ENCODE measurements around the gene DDX51. TPM values are rescaled to one million over a fixed set of nuclear protein-coding genes. Genes with fewer than 3 reads are reported as not detected.

Gene DDX51
- total and polyA plus RNA-seq, 2 of the 4 experiments (the other 2 are of a cell fraction): 3.8 to 14.5 TPM

- ATAC-seq (ENCODE audit: low read depth) (no peak), DNase-seq (no peak)
- peaks cover 9 to 30% of the 10 kb centered on the region in 2 experiments for H3K79me1 ChIP-seq (ENCODE audit: low read depth in 1 of 2, low read length in 2 of 2)
- intact Hi-C loops (cut with micrococcal nuclease) (no loop called here), in situ Hi-C loops (cut with MboI; ENCODE audit: low sequenced_read_pairs) (no loop called here), dilution Hi-C loops (cut with HindIII; ENCODE audit: low sequenced_read_pairs, unreplicated experiment) (no loop called here)
- no peak overlapping the region for H3K18ac ChIP-seq (ENCODE audit: low read depth, low read length)
- no peak overlapping the region for H4K5ac ChIP-seq (ENCODE audit: low read depth, low read length)
- no peak overlapping the region for H3K14ac ChIP-seq (replicated peaks; ENCODE audit: low read depth, low read length)
- no peak overlapping the region for H3K4me3 ChIP-seq (ENCODE audit: insufficient read depth, low read depth, low read length)
- H2AFZ ChIP-seq (replicated peaks; ENCODE audit: low read length, poor library complexity): no peak overlapping the region
- no peaks in the 10 kb centered on the region for H3K27me3 ChIP-seq (ENCODE audit: control insufficient read depth, insufficient read depth, low read length)
- no peak overlapping the region for H3K56ac ChIP-seq (ENCODE audit: extremely low read depth, insufficient read depth, low read length)
- no peak overlapping the region for H4K8ac ChIP-seq (ENCODE audit: low read depth in 2 of 2, low read length in 2 of 2)
- CTCF ChIA-PET: no interaction called here
- H2BK20ac ChIP-seq (ENCODE audit: low read depth, low read length): no peak overlapping the region
- H2BK5ac ChIP-seq (ENCODE audit: low read depth, low read length, poor library complexity, severe bottlenecking): no peak overlapping the region
- H3K27ac ChIP-seq (ENCODE audit: insufficient read depth, low read length): no peak overlapping the region
- H3K36me3 ChIP-seq (ENCODE audit: control insufficient read depth, insufficient read depth, low read length): peaks cover 48% of the 10 kb centered on the region
- H4K20me1 ChIP-seq (ENCODE audit: insufficient read depth, low read length): peaks cover 5% of the 10 kb centered on the region; the same call in 1 of the 2 replicates
- no peaks in the 10 kb centered on the region for H3K9me3 ChIP-seq (ENCODE audit: control insufficient read depth, insufficient read depth, low read length)
- no peak overlapping the region for H2AK5ac ChIP-seq (ENCODE audit: low read depth, low read length)
- POLR2A ChIA-PET (ENCODE audit: unreplicated experiment): no interaction called here
- peak overlapping the region; percentile 12 for H2AK9ac ChIP-seq (replicated peaks; ENCODE audit: low read depth, low read length, poor library complexity)
- H3K4me1 ChIP-seq (ENCODE audit: control insufficient read depth, insufficient read depth, low read length): peaks cover 9% of the 10 kb centered on the region
- H4K91ac ChIP-seq (ENCODE audit: insufficient read depth, low read depth, low read length): no peak overlapping the region
- no peak overlapping the region for H3K23ac ChIP-seq (ENCODE audit: low read depth, low read length)
- H3K9me1 ChIP-seq (ENCODE audit: insufficient read depth, low read length): 0 out of 2 replicates have a peak, but pooled peaks cover 3% of the 10 kb centered on the region
- no TSS peak for BruUV-seq (replicated peaks)
- H3K4me2 ChIP-seq (ENCODE audit: low read depth, low read length): no peak overlapping the region
- WGBS, 2 experiments (ENCODE audit: extremely low coverage in 2 of 2, insufficient read length in 1 of 2): 98% methylated on average over 15 of the region's 38 CpGs; no CpG with 5 or more reads in 1 of the 2 experiments
- H2BK120ac ChIP-seq (ENCODE audit: low read depth, low read length): no peak overlapping the region
- no peak overlapping the region for H2BK15ac ChIP-seq (ENCODE audit: low read depth, low read length)
- no peak overlapping the region for H3K9ac ChIP-seq (ENCODE audit: low read depth, low read length)
- H3K4ac ChIP-seq (ENCODE audit: low read depth, low read length): no peak overlapping the region
- TF ChIP-seq ELK1 (IDR thresholded peaks at IDR 0.05; ENCODE audit: borderline replicate concordance, low read depth, low read length) (no peak), CHD1 (IDR thresholded peaks at IDR 0.05; ENCODE audit: low read depth, low read length) (no peak), FOS (IDR thresholded peaks at IDR 0.05; ENCODE audit: low read depth, low read length) (no peak), NFE2L2 (IDR thresholded peaks at IDR 0.05; ENCODE audit: low read depth, low read length) (no peak), USF2 (IDR thresholded peaks at IDR 0.05; ENCODE audit: low read depth, low read length) (no peak), RFX5 (IDR thresholded peaks at IDR 0.05; ENCODE audit: low read depth, low read length) (no peak), CEBPB (IDR thresholded peaks at IDR 0.05; ENCODE audit: low read depth, low read length) (no peak), RCOR1 (IDR thresholded peaks at IDR 0.05; ENCODE audit: insufficient replicate concordance, low read length) (no peak), BHLHE40 (IDR thresholded peaks at IDR 0.05; ENCODE audit: low read depth, low read length) (no peak), POLR2A (IDR thresholded peaks at IDR 0.05; ENCODE audit: low read depth, low read length) (no peak), CTCF (conservative IDR thresholded peaks at IDR 0.05; ENCODE audit: low read depth, low read length) (no peak), MAFK (IDR thresholded peaks at IDR 0.05; ENCODE audit: low read depth, low read length) (no peak), SMC3 (IDR thresholded peaks at IDR 0.05; ENCODE audit: low read depth, low read length) (no peak), MXI1 (IDR thresholded peaks at IDR 0.05; ENCODE audit: borderline replicate concordance, low read depth, low read length) (no peak), MAZ (IDR thresholded peaks at IDR 0.05; ENCODE audit: borderline replicate concordance, low read depth, low read length) (no peak)
Observed at GRCh38 chr12:132140918-132141841, 2.9 kb downstream of the DDX51 start.
